Activated CD4-positive, alpha-beta T cell treated with anti-CD3 and anti-CD28 coated beads, Interleukin-2, amount 50 U/mL, for 24 hours (primary cell): ENCODE measurements around the gene RSRC1.
"Not testable (repeated sequence)": the region's sequence is repeated elsewhere in the genome, so short reads cannot be mapped to it uniquely, and the experiment has no call there.

Experiments
- DNase-seq, 2 donors: peaks; one replicate each; pipeline ENCODE4 v3.0.0-alpha.2; 2020; ENCODE audit warnings: low read depth in 1 of 2, low spot score in 1 of 2

RSRC1 gene

DNA sequence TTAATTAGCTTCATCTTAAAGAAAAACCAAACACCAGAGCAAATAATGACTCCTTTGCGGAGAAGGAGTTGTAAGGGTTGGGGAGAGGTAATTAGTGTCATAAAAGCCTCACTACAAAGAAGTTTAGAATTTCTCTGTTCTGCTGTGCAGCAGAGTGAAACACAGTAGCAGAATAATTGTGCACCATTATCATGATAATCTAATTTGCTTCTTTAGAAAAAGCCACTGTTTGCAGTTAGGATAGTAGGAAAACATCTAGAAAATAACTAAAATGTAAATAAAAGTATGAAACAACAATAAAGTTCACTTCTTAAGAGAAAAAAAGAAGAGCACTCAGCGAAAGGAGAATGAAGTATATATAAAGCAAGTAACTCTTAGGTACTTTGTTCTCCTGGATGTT, 9.2 kb upstream of the RSRC1 start:
- DNase-seq: no peak

GRCh38 chr3:158101335-158102241, 8.3 kb upstream of the RSRC1 start:
- DNase-seq: no peak

GRCh38 chr3:158102242-158103080, 7.4 kb upstream of the RSRC1 start:
- no peak for DNase-seq

- no peak for DNase-seq
These were observed 6.6 kb upstream of the RSRC1 start for GRCh38 chr3:158103081-158103886.

- DNase-seq: no peak
These were observed 6.0 kb upstream of the RSRC1 start for GRCh38 chr3:158103887-158104327.

DNA sequence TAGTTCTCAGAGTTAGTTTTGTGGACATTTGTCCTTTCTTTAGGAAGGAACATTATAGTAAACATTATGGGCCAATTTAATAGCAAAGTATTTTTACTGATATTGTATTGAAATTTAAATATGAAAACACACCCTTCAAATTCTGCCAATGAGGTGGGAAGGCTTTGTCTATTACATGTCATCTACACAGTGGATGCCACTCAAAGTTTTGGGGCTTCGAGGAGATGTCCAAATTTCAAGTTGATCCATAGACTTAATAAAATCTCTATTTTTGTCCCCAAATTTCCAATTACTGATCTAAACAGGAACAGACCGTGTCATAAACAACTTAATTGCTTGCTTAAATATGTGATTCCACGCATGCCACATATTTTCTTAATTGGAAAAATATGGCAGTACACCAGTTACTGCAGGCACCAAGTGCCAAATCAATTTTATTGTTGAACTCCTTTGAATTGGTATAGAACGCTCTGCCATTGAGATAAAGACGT, 5.4 kb upstream of the RSRC1 start:
- DNase-seq: no peak

GRCh38 chr3:158105119-158105709, 4.7 kb upstream of the RSRC1 start:
- DNase-seq: no peak

GRCh38 chr3:158105710-158106253, 4.1 kb upstream of the RSRC1 start:
- no peak for DNase-seq

- DNase-seq: no peak
These were observed 3.0 kb upstream of the RSRC1 start for GRCh38 chr3:158106766-158107471.

- DNase-seq: no peak
These were observed 2.1 kb upstream of the RSRC1 start for GRCh38 chr3:158107605-158108444.

GRCh38 chr3:158108445-158108985, 1.4 kb upstream of the RSRC1 start:
- no peak for DNase-seq

- no peak for DNase-seq
These were observed 540 bp upstream of the RSRC1 start for GRCh38 chr3:158109295-158109803.

- no peak for DNase-seq
These were observed 749 bp downstream of the RSRC1 start for GRCh38 chr3:158110658-158111018.

DNA sequence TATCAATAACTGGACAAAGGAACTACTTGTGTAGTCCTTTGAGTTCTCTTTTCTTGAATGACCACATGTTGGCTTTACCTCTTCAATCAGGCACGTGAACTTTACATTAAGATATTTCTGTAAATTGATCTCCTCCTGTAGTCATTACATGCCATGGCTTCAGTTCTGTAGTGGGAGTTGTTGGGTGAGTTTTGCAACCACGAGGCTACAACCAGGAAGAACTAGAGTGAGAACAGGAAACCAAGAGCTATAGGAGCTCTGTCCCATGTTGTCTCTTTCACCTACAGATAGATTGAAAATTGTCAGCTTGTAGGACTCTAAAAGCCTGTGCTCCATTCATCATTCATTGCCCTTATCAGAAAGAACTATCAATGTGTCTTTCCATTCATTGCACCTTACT, 2.0 kb downstream of the RSRC1 start:
- no peak for DNase-seq

DNA sequence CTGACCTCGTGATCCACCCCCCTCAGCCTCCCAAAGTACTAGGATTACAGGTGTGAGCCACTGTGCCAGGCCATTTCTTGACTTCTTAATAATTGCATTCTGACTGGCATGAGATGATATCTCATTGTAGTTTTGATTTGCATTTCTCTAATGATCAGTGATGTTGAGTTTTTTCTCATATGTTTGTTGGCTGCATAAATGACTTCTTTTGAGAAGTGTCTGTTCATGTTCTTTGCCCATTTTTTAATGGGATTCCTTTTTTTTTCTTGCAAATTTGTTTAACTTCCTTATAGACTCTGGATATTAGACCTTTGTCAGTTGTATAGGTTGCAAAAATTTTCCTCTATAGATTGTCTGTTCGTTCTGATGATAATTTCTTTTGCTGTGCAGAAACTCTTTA, 3.7 kb downstream of the RSRC1 start:
- not testable (repeated sequence) for DNase-seq

DNA sequence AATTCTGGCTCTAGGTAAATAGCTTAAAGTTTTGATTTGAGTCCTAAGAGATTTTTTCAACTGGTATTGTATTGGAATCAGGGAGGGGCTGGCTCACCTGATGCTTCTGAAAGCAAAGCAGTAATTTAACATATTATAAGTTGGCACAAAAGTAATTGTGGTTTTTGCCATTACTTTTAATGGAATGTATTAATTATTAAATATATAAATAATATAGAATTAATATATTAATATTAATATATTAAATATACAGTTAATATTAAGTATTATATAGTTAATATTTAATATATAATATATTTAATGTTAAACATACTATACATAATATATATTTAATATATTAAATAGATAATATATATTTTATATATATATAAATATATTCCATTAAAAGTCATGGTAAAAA, 10.4 kb downstream of the RSRC1 start:
- no peak for DNase-seq

GRCh38 chr3:158121295-158121694, 11.4 kb downstream of the RSRC1 start:
- no peak for DNase-seq

- not testable (repeated sequence) for DNase-seq
These were observed 12.8 kb downstream of the RSRC1 start for GRCh38 chr3:158122721-158123120.
